ENCODE data around the gene ZDHHC14. TPM values are rescaled to one million over a fixed set of nuclear protein-coding genes. Genes with fewer than 3 reads are reported as not detected.
"Not testable (repeated sequence)": the region's sequence is repeated elsewhere in the genome, so short reads cannot be mapped to it uniquely, and the experiment has no call there.

ZDHHC14 gene
- total RNA-seq, result 1.6 TPM

DNA sequence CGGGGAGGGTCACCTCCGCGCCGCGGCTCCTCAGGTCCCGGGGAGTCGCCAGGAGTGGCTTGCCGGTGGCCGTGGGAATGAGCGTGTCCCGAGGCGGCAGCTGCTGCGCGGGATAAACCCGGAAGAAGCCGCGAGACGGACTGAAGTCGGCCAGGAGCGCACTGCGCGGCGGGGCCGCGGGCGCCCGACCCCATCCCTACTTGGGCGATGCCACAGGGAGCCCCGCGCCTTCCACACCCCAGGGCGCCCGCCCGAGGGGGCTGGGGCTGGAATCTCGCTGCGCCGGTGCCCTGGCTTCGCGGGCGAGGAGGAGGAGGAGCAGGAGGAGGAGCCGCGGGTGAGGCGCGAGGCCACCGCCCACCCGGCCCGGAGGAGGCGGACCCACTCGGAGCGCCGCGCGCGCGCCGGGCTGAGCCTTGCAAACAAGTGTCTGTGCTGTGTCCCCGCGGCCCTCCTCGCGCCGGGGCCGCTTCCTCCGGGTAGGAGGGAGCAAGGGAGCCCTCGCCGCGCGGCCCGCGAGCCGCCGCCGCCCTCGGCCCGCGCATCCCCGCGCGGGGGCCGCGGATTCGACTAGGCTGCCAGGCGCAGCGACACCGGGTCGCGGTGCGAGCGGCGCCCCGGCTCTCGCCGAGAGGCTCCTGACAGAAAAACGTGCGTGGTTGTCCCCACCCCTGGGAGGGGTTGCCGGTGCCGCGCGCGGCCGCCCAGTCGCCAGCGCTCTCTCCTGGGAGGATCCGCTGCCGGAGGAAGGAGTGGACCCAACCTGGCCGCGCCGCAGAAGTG is at the start of gene ZDHHC14:
TSS of gene ZDHHC14 (plus strand) at position 412 of the 783 bp plus-strand sequence.
- Histone ChIP-seq H3K9me3 (ENCODE audit: low read depth, low read length) (no peaks in the 10 kb centered on the region), H3K27me3 (ENCODE audit: insufficient read depth, low read length) (peaks cover 5% of the 10 kb centered on the region), H3K4me1 (ENCODE audit: insufficient read depth, low read length) (peaks cover 16% of the 10 kb centered on the region), H3K4me3 (ENCODE audit: low read length) (peak within 1 kb of the TSS; percentile 97)

DNA sequence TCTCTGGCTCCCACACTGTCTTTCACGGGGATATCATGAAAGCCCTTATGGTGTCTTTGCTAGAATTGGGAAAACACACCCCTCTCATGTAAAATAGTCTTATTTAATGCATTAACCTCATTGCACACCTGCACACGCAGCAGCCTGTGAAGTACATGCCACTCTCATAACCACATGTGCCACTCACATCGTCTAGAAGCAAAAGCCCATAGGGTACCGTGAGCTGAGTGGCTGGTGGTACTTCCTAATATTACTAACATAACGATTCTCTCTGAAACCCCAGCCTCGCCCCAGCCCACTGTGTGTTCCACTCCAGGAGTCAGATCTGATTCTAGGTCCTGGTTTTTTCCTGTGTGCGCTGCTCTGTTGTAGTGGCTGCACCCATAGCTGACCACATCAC is 48.2 kb upstream of the ZDHHC14 start:
- Histone ChIP-seq H3K9me3 (ENCODE audit: low read depth, low read length) (no peaks in the 10 kb centered on the region), H3K4me1 (ENCODE audit: insufficient read depth, low read length) (no peaks in the 10 kb centered on the region), H3K4me3 (ENCODE audit: low read length) (no peak overlapping the region), H3K27me3 (ENCODE audit: insufficient read depth, low read length) (peaks cover 12% of the 10 kb centered on the region)

DNA sequence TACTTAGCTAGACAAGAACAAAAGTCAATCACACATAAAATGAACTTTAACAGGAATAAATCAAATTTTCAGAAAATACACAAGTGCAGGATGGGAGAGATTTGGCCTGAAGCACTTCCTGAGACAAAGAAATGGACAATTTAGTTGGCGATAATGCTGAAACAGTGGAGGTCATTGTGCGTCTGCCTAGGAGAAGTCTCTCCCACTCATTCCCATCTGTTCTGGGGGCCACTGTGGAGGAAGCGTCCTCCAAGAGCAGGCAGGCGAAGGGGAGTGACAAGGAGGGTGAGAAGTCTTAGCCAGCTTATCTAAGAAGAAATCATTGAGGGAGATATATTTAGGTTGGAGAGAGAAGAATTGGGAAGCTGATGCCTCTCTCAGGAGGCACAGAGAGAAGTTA is 47.5 kb upstream of the ZDHHC14 start:
- no peaks in the 10 kb centered on the region for H3K4me1 ChIP-seq (ENCODE audit: insufficient read depth, low read length)
- peaks cover 9% of the 10 kb centered on the region for H3K27me3 ChIP-seq (ENCODE audit: insufficient read depth, low read length)
- no peak overlapping the region for H3K4me3 ChIP-seq (ENCODE audit: low read length)
- H3K9me3 ChIP-seq (ENCODE audit: low read depth, low read length), result no peaks in the 10 kb centered on the region

DNA sequence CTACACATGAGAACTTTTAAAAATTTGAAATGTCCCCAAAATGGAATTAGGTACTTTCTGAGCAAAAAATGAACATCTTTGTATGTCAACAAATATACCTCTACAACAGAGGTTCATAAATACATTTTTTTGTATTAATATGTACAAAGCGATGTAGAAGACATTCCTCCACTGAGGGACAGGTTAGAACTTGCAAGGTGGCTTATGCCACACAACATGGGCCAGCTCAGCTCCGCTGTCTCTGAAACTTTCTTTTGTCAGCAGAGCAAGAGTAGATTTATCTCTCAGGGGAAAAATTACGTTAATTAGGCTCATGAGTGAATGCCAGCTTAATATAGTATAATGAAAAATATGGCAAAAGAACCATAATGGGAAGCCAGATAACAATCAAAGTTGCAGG is 47.0 kb upstream of the ZDHHC14 start:
- Histone ChIP-seq H3K4me3 (ENCODE audit: low read length) (no peak overlapping the region), H3K4me1 (ENCODE audit: insufficient read depth, low read length) (no peaks in the 10 kb centered on the region), H3K27me3 (ENCODE audit: insufficient read depth, low read length) (peaks cover 9% of the 10 kb centered on the region), H3K9me3 (ENCODE audit: low read depth, low read length) (no peaks in the 10 kb centered on the region)

DNA sequence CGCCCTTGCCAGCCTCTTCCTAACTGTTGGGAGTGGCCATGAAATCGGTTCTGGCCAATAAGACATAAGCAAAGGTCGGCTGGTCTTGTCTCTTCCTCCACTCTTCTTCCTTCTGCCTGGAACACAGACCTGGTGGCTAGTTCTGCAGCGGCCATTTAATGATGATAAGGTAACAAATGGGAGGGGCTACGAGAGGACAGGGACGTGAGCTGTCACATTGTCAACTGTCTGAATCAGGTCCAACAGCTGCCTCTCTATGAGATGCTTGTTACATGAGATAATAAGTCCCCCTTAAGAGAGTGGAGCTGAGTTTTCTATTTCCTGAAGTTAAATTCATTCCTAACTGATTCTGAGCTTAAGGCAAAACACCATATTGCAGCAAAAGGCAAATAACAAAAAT is 45.2 kb upstream of the ZDHHC14 start:
- Histone ChIP-seq H3K4me3 (ENCODE audit: low read length) (no peak overlapping the region), H3K27me3 (ENCODE audit: insufficient read depth, low read length) (peaks cover 9% of the 10 kb centered on the region), H3K4me1 (ENCODE audit: insufficient read depth, low read length) (no peaks in the 10 kb centered on the region), H3K9me3 (ENCODE audit: low read depth, low read length) (no peaks in the 10 kb centered on the region)

DNA sequence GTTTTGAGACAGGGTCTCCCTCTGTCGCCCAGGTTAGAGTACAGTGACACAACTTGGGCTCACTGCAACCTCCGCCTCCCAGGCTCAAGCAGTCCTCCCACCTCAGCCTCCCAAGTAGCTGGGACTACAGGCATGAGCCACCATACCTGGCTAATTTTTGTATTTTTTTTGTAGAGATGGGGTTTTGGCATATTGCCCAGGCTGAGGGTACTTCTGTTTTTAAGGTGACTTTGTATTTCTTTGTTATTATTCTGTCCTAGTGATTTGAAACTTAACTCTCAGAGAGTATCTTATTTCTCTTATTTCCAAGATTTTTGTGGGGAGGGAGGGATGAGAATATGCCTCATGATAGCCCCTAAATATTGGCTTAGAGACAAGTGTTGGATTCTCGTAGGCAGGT is 43.7 kb upstream of the ZDHHC14 start:
- H3K4me3 ChIP-seq (ENCODE audit: low read length); H3K27me3 ChIP-seq (ENCODE audit: insufficient read depth, low read length); H3K9me3 ChIP-seq (ENCODE audit: low read depth, low read length); H3K4me1 ChIP-seq (ENCODE audit: insufficient read depth, low read length): not testable (repeated sequence)

DNA sequence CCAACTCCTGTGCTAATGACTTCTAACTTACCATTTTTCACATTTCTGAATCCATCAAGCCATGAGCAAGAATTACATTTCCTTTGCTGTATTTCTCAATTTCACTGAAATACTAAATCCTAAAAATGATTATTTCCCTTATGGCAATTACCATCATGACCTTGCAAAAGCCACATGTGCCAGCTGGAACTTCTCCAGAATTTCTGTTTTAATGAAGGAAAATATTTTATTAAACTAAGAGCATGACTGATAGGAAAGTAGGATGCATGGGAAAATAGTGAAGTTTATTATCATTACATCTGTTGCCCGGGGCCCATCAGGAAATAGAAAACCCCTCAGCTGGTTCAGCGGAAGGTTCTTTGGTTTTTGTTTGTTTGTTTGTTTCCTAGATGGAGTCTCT is 43.2 kb upstream of the ZDHHC14 start:
- no peaks in the 10 kb centered on the region for H3K4me1 ChIP-seq (ENCODE audit: insufficient read depth, low read length)
- H3K4me3 ChIP-seq (ENCODE audit: low read length), result no peak overlapping the region
- H3K27me3 ChIP-seq (ENCODE audit: insufficient read depth, low read length), result peaks cover 3% of the 10 kb centered on the region
- H3K9me3 ChIP-seq (ENCODE audit: low read depth, low read length), result no peaks in the 10 kb centered on the region

DNA sequence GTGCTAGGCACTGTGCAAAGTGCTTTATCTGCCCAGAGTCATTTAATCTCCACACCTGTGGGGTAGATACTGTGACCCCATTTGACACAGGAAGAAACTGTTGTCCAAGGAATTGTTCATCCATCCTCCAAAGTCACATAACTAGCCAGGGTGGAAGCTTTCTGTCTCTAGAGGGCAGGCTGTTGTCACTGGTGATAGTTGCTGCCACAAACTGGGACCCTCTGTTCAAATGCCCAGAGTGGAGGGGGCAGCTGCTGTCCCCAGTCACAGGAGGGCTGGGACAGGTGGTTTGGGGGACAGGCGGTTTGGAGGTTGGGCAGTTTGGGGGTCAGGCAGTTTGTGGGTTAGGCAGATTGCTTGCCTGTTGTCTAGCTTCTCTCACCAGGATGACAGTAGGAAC is 41.6 kb upstream of the ZDHHC14 start:
- Histone ChIP-seq H3K27me3 (ENCODE audit: insufficient read depth, low read length) (peaks cover 3% of the 10 kb centered on the region), H3K4me1 (ENCODE audit: insufficient read depth, low read length) (no peaks in the 10 kb centered on the region), H3K4me3 (ENCODE audit: low read length) (no peak overlapping the region), H3K9me3 (ENCODE audit: low read depth, low read length) (no peaks in the 10 kb centered on the region)

DNA sequence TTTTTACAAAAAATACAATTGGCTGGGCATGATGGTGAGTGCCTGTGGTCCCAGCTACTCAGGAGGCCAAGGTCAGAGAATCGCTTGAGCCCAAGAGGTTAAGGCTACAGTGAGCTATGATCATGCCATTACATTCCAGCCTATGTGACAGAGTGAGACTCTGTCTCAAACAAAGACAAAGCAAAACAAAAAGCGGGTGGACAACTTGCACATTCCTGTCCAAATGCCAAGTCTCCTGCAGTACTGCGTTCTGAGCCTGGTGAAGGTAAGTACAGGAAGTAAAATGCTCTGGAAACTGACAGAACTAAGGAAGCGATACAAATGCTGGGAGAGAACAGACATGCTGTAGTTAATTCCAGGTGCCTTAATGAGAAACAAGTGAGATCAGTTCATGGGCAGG is 37.3 kb upstream of the ZDHHC14 start:
- Histone ChIP-seq H3K4me1 (ENCODE audit: insufficient read depth, low read length) (no peaks in the 10 kb centered on the region), H3K27me3 (ENCODE audit: insufficient read depth, low read length) (peaks cover 12% of the 10 kb centered on the region)

DNA sequence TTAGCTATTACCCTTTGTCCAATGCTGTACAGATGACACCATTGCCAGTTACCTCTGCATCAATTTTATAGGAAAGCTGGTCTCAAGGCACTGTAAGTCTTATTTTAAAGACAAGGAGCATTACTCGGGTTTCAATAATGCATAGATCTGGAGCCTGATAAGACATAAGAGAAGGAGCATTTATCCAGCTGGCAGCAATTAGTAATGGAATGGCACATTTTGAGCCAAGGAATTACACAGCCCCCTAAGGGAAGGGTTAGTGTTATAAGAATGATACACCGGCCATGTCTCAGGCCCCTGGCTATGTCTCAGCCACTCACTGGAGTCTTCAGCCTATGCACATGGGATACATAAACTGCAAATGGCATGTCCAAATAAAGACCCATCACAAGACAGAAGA is 34.6 kb upstream of the ZDHHC14 start:
- Histone ChIP-seq H3K4me3 (ENCODE audit: low read length) (no peak overlapping the region), H3K9me3 (ENCODE audit: low read depth, low read length) (no peaks in the 10 kb centered on the region), H3K27me3 (ENCODE audit: insufficient read depth, low read length) (peaks cover 12% of the 10 kb centered on the region), H3K4me1 (ENCODE audit: insufficient read depth, low read length) (no peaks in the 10 kb centered on the region)

More for the DNA sequence above, 37.3 kb upstream of the ZDHHC14 start:
- Histone ChIP-seq H3K9me3 (ENCODE audit: low read depth, low read length) (no peaks in the 10 kb centered on the region), H3K4me3 (ENCODE audit: low read length) (no peak overlapping the region)

DNA sequence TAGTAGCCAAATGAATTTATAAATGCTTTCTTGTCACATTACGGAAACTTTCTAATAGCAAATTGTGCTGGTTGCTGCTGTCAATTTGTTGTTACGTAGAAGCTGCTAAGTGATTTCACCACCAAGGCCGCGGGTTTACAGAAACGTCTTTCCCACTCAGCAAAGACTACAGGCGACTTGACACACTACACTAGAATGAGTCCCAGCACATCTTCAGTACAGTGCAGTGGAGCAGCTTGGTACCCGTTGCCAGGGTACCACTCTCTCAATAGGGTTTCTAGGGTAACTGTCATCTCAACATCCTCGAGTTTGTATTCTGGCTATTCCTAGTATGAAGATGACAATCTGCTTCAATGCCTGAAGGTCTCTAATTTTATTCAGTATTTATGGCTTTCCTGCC is 22.7 kb upstream of the ZDHHC14 start:
- no peak overlapping the region for H3K4me3 ChIP-seq (ENCODE audit: low read length)
- H3K27me3 ChIP-seq (ENCODE audit: insufficient read depth, low read length), result peaks cover 29% of the 10 kb centered on the region
- no peaks in the 10 kb centered on the region for H3K9me3 ChIP-seq (ENCODE audit: low read depth, low read length)
- H3K4me1 ChIP-seq (ENCODE audit: insufficient read depth, low read length), result no peaks in the 10 kb centered on the region

DNA sequence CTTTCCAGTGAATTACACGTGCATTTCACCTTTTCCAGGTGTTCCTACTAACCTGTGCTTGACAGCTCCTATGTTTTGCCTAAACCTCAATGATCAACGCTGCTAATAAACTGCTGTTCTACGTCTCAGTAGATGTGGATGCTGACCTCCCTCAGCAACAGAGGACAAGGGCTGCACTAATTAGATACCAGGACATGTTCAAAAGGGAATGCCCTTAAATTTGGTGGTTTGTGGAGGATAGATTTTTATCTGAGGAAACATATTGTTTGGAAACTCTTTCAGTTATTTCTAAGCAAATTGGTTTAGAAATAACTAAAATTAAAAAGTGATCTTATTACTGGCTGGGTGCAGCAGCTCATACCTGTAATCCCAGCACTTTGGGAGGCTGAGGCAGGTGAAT is 19.1 kb upstream of the ZDHHC14 start:
- Histone ChIP-seq H3K9me3 (ENCODE audit: low read depth, low read length) (no peaks in the 10 kb centered on the region), H3K4me1 (ENCODE audit: insufficient read depth, low read length) (no peaks in the 10 kb centered on the region), H3K4me3 (ENCODE audit: low read length) (no peak overlapping the region), H3K27me3 (ENCODE audit: insufficient read depth, low read length) (peaks cover 28% of the 10 kb centered on the region)

DNA sequence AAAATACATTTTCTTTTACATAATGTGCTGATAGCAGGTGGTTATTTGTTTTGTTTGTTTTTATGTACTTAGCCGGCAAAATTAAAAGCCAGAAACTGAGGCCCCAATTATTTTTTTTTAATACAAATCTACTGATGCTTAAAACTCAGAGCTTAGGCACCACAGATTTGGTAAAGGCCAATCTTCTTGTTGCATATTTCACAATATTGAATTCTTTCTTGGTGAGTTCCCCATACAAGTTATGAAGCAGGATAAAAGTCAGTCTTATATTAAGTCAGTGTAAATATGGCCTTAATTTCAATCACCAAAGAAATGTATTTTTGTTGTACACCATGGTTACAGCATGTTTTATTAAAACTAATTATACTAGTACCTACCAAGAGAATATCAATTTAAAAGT is 16.3 kb upstream of the ZDHHC14 start:
- H3K9me3 ChIP-seq (ENCODE audit: low read depth, low read length), result no peaks in the 10 kb centered on the region
- H3K4me1 ChIP-seq (ENCODE audit: insufficient read depth, low read length), result peaks cover 10% of the 10 kb centered on the region
- peaks cover 26% of the 10 kb centered on the region for H3K27me3 ChIP-seq (ENCODE audit: insufficient read depth, low read length)
- H3K4me3 ChIP-seq (ENCODE audit: low read length), result no peak overlapping the region

DNA sequence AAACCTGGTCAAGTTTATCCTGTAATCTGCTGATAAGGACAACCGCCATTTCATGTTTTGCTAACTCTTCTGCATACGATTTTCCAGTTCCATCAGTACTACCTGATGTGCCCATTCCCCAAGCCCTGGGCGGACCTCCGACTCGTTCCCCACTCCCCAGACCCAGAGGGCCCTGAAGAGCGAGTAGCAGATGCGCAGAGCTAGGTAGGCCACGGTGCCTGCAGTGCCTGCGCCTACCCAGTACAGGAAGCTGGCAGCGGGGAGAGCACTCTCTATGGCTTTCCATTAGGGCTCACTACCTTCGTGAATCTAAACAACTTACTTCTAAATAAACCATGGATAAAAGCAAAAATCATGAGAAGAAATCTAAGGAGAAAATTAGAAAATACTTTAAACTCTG is 14.3 kb upstream of the ZDHHC14 start:
- Histone ChIP-seq H3K9me3 (ENCODE audit: low read depth, low read length) (no peaks in the 10 kb centered on the region), H3K4me1 (ENCODE audit: insufficient read depth, low read length) (peaks cover 11% of the 10 kb centered on the region), H3K4me3 (ENCODE audit: low read length) (no peak overlapping the region), H3K27me3 (ENCODE audit: insufficient read depth, low read length) (peaks cover 29% of the 10 kb centered on the region)

DNA sequence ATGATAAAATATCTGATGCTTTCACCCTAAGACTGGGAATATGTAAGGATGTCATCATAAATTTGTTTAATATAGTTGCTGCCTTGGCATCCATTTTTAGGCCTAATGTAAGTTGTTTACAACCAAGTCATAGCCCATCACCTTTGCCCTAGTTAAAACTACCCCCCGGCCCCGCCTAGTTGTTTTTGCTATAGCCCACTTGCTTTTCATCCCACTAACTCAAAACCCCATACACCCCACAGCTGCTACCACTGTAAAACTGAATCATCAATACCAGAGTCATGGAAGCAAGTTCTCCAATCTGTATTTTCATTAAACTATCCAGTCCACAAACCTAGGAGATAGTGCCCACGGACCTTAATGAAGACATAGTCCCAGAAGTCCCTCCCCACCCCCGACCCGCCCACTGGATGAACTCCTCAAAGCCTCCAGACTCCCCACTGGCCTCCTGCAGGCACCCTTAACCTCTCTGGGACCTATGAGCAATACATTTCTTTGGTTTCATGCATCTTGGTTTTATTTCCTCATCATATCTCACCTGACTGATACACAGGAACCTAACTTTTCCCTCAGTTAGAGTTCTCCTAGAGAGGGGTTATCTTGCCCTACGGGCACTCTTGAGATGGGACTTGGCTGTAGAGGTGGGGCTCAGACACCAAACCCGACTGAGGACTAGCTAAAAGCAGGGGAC is 12.5 kb upstream of the ZDHHC14 start:
- Histone ChIP-seq H3K4me1 (ENCODE audit: insufficient read depth, low read length) (peaks cover 11% of the 10 kb centered on the region), H3K27me3 (ENCODE audit: insufficient read depth, low read length) (peaks cover 26% of the 10 kb centered on the region), H3K4me3 (ENCODE audit: low read length) (no peak overlapping the region), H3K9me3 (ENCODE audit: low read depth, low read length) (no peaks in the 10 kb centered on the region)

DNA sequence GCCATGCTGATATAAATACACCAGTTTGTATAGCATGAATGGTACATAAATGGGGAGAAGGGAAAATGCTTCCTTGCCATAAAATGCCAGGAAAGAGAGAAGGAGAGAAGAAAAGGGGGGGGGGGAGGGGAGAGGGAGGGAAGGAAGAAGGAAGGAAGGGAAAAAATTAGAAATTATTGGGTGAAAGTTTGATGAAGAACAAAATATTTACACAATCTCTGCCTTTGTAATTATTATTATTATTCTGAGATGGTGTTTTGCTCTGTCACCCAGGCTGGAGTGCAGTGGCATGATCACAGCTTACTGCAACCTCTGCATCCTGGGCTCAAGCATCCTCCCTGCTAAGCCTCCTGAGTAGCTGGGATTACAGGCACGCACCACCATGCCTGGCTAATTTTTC is 10.2 kb upstream of the ZDHHC14 start:
- H3K9me3 ChIP-seq (ENCODE audit: low read depth, low read length), result no peaks in the 10 kb centered on the region
- H3K4me3 ChIP-seq (ENCODE audit: low read length), result no peak overlapping the region
- H3K27me3 ChIP-seq (ENCODE audit: insufficient read depth, low read length), result peaks cover 23% of the 10 kb centered on the region
- peaks cover 11% of the 10 kb centered on the region for H3K4me1 ChIP-seq (ENCODE audit: insufficient read depth, low read length)
